Endothelial cell of umbilical vein (primary cell): ENCODE data around the gene HIGD1A. TPM values are rescaled to one million over a fixed set of nuclear protein-coding genes. Genes with fewer than 3 reads are reported as not detected.

ENCODE experiments used
- BruUV-seq: library from RNA; stranded (reverse); fragments of 400-500 nt; replicated peaks from 2 replicates; lab custom pipeline; 2021; lab: Mats Ljungman, UMichigan
- CTCF ChIA-PET: fragments of 300-600, 350-600 bp; sonication (Branson Sonifier 250); formaldehyde crosslinking; loops from one replicate; lab custom pipeline; 2021; ENCODE audit warnings: antibody characterized with exemption, inconsistent platforms; lab: Charles Lee
- POLR2A ChIA-PET: fragments of 300-600, 350-600 bp; sonication (Branson Sonifier 250); formaldehyde crosslinking; loops from one replicate; lab custom pipeline; 2021; ENCODE audit warnings: antibody characterized with exemption, inconsistent platforms; lab: Charles Lee
- DNase-seq: peaks from one replicate; pipeline ENCODE4 v3.0.0-alpha.2; 2011; ENCODE audit warnings: low read depth, low spot score
- FAIRE-seq: peaks from 2 replicates; lab custom pipeline; 2011; peaks lifted over from hg19 to GRCh38; lab: Jason Lieb, UNC
- H2AFZ ChIP-seq: 2 replicates; pipeline ENCODE4 v1.6.0; 2012; ENCODE audit warnings: low read depth, low read length, control low read depth, inconsistent platforms
- H3K27ac ChIP-seq: 2 replicates; pipeline ENCODE4 v1.5.1; 2011; ENCODE audit warnings: low read depth, mild to moderate bottlenecking, control low read depth, low read length, moderate library complexity; ENCODE audit not compliant: insufficient read depth
- H3K27me3 ChIP-seq, 2 experiments: 2 replicates each; pipeline versions ENCODE4 v1.6.0 to v1.6.1; 2011; ENCODE audit warnings: low read length in 2 of 2, mixed read lengths in 1 of 2; ENCODE audit not compliant: control insufficient read depth in 2 of 2, insufficient read depth in 2 of 2
- H3K36me3 ChIP-seq, 2 experiments: 2 replicates in 1 of 2; 3 replicates in 1 of 2; pipeline ENCODE4 v1.5.1; 2011; ENCODE audit warnings: low read length in 2 of 2, mild to moderate bottlenecking in 1 of 2, moderate library complexity in 1 of 2; ENCODE audit not compliant: control insufficient read depth in 2 of 2, insufficient read depth in 2 of 2; ENCODE audit errors: extremely low read depth in 1 of 2
- H3K4me1 ChIP-seq: 3 replicates; pipeline ENCODE4 v1.5.1; 2011; ENCODE audit warnings: mild to moderate bottlenecking, low read length; ENCODE audit not compliant: control insufficient read depth, insufficient read depth; ENCODE audit errors: extremely low read depth
- H3K4me2 ChIP-seq: 2 replicates; pipeline ENCODE4 v1.6.1; 2011; ENCODE audit warnings: low read length, control low read depth, mixed read lengths; ENCODE audit not compliant: insufficient read depth
- H3K4me3 ChIP-seq, 3 experiments: fragments of 200-600 bp in 1 of 3; sonication (generic), shearing (Covaris generic) in 1 of 3; replicated peaks in 1 of 3; 2 replicates each; pipeline ENCODE4 v1.5.1; 2011 to 2016; ENCODE audit warnings: control low read depth in 3 of 3, low read length in 3 of 3, mild to moderate bottlenecking in 2 of 3, inconsistent platforms in 1 of 3, low read depth in 1 of 3, moderate library complexity in 1 of 3; ENCODE audit not compliant: insufficient read depth in 1 of 3
- H3K79me2 ChIP-seq: 2 replicates; pipeline ENCODE4 v1.6.0; 2012; ENCODE audit warnings: low read length, inconsistent platforms; ENCODE audit not compliant: control insufficient read depth, insufficient read depth
- H3K9ac ChIP-seq: replicated peaks from 2 replicates; pipeline ENCODE3; 2011; ENCODE audit warnings: low read length, control low read depth; ENCODE audit not compliant: insufficient read depth; ENCODE audit errors: extremely low read depth
- H3K9me1 ChIP-seq: replicated peaks from 3 replicates; pipeline ENCODE4 v1.6.0; 2011; ENCODE audit warnings: mild to moderate bottlenecking, low read length; ENCODE audit not compliant: control insufficient read depth, insufficient read depth; ENCODE audit errors: extremely low read depth
- H3K9me3 ChIP-seq: replicated peaks from 2 replicates; pipeline ENCODE4 v1.5.1; 2012; ENCODE audit warnings: low read length, inconsistent platforms; ENCODE audit not compliant: control insufficient read depth, insufficient read depth
- H4K20me1 ChIP-seq: replicated peaks from 2 replicates; pipeline ENCODE3; 2011; ENCODE audit warnings: mild to moderate bottlenecking, low read length; ENCODE audit not compliant: control insufficient read depth, insufficient read depth; ENCODE audit errors: extremely low read depth
- EZH2 ChIP-seq: IDR thresholded peaks from 2 replicates; pipeline ENCODE4 v1.6.1; 2012; ENCODE audit warnings: borderline replicate concordance, low read depth, mild to moderate bottlenecking, moderate library complexity, low read length, inconsistent platforms; ENCODE audit not compliant: severe bottlenecking
- FOS ChIP-seq: IDR thresholded peaks from 2 replicates; pipeline ENCODE4 v1.6.1; 2011; ENCODE audit warnings: mild to moderate bottlenecking, low read length, moderate library complexity, borderline replicate concordance; ENCODE audit not compliant: insufficient read depth
- GATA2 ChIP-seq: IDR thresholded peaks from 2 replicates; pipeline ENCODE4 v1.7.0; 2011; ENCODE audit warnings: low read depth, mild to moderate bottlenecking, moderate library complexity, mixed read lengths, low read length; ENCODE audit not compliant: insufficient read length, insufficient read depth
- JUN ChIP-seq: IDR thresholded peaks from 2 replicates; pipeline ENCODE4 v1.6.1; 2011; ENCODE audit warnings: borderline replicate concordance, low read depth; ENCODE audit not compliant: insufficient read length, insufficient read depth
- MAX ChIP-seq: IDR thresholded peaks from 2 replicates; pipeline ENCODE4 v1.6.1; 2011; ENCODE audit not compliant: insufficient read depth, insufficient read length
- MYC ChIP-seq: IDR thresholded peaks from one replicate; pipeline ENCODE4 v1.6.1; 2011; ENCODE audit warnings: mild to moderate bottlenecking, low read depth, low read length
- POLR2A ChIP-seq: IDR thresholded peaks from 2 replicates; pipeline ENCODE4 v1.6.1; 2012; ENCODE audit warnings: low read depth, mild to moderate bottlenecking, control low read depth, low read length
- POLR2AphosphoS5 ChIP-seq: IDR thresholded peaks from 2 replicates; pipeline ENCODE4 v1.6.1; 2012; ENCODE audit warnings: low read depth, mild to moderate bottlenecking, control low read depth, low read length, moderate library complexity; ENCODE audit not compliant: insufficient read depth
- dilution Hi-C: fragments of 300-500 bp; cut with MboI; formaldehyde crosslinking; loops from one replicate; pipeline ENCODE4 v1.15.0; 2019; ENCODE audit warnings: low sequenced_read_pairs; ENCODE audit not compliant: extremely low pct_ligation_motif_present
- intact Hi-C: fragments of 100-400 bp; cut with micrococcal nuclease; formaldehyde crosslinking; loops from one replicate; pipeline ENCODE4 v1.10.0; 2022
- polyA plus RNA-seq, 4 experiments: library from polyadenylated mRNA; depleted of rRNA in 3 of 4; stranded (reverse) in 3 of 4; unstranded in 1 of 4; fragments of >200 nt; gene quantifications; 2 replicates each; pipeline versions ENCODE4 v1.2.1 to v1.2.3, GENCODE V29; 2011 to 2012; ENCODE audit warnings: missing spikeins in 1 of 4
- total RNA-seq: library from RNA; stranded (reverse); gene quantifications from 2 replicates; pipeline ENCODE4 v1.2.3, GENCODE V29; 2021
- TF ChIP-seq, protein P1 (sequence below), 2 donors: IDR thresholded peaks; 1 replicate in 1 of 2; 2 replicates in 1 of 2; pipeline ENCODE4 v1.5.1; 2011; ENCODE audit warnings: low read length in 2 of 2, mild to moderate bottlenecking in 2 of 2, moderate library complexity in 2 of 2, control low read depth in 1 of 2, inconsistent platforms in 1 of 2, low read depth in 1 of 2; ENCODE audit not compliant: insufficient read depth in 1 of 2; ENCODE audit errors: extremely low read depth in 1 of 2

HIGD1A gene
- total and polyA plus RNA-seq, 2 donors (not counting 3 experiments of a cell fraction or from before 2014, with no cell fraction given), result 59.5 to 68.9 TPM

- POLR2A ChIA-PET, result no interaction called here
Observed at GRCh38 chr3:42752441-42752840, 51.8 kb downstream of the HIGD1A start.

More at GRCh38 chr3:42752441-42752840, 51.8 kb downstream of the HIGD1A start:
- no peaks in the 10 kb centered on the region for H3K36me3 ChIP-seq
- H3K79me2 ChIP-seq, result no peaks in the 10 kb centered on the region
- FAIRE-seq (no peak), DNase-seq (no peak)
- CTCF ChIA-PET, result interaction anchor here (7.4 kb wide), 1 partner anchor 7 kb away, joined by 61 read pairs; no protein-coding TSS in a partner anchor
- no peaks in the 10 kb centered on the region for H3K4me1 ChIP-seq
- no peaks in the 10 kb centered on the region for H4K20me1 ChIP-seq
- no TSS peak for BruUV-seq
- no peak overlapping the region for H3K27ac ChIP-seq
- intact Hi-C loops, result no loop called here
- dilution Hi-C loops, result no loop called here
- H3K27me3 ChIP-seq, result peaks cover 0 to 2% of the 10 kb centered on the region in 2 experiments
- no peak overlapping the region for H3K4me2 ChIP-seq
- no peak for TF ChIP-seq POLR2A
- no peak for TF ChIP-seq MYC
- TF ChIP-seq JUN, result no peak
- no peak for TF ChIP-seq EZH2
- TF ChIP-seq FOS, result no peak
- no peak for TF ChIP-seq GATA2
- TF ChIP-seq POLR2AphosphoS5, result no peak
- no peak for TF ChIP-seq MAX
- TF ChIP-seq, protein P1, sequence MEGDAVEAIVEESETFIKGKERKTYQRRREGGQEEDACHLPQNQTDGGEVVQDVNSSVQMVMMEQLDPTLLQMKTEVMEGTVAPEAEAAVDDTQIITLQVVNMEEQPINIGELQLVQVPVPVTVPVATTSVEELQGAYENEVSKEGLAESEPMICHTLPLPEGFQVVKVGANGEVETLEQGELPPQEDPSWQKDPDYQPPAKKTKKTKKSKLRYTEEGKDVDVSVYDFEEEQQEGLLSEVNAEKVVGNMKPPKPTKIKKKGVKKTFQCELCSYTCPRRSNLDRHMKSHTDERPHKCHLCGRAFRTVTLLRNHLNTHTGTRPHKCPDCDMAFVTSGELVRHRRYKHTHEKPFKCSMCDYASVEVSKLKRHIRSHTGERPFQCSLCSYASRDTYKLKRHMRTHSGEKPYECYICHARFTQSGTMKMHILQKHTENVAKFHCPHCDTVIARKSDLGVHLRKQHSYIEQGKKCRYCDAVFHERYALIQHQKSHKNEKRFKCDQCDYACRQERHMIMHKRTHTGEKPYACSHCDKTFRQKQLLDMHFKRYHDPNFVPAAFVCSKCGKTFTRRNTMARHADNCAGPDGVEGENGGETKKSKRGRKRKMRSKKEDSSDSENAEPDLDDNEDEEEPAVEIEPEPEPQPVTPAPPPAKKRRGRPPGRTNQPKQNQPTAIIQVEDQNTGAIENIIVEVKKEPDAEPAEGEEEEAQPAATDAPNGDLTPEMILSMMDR (IDR thresholded peaks at IDR 0.05; ENCODE audit: extremely low read depth in 1 of 2, insufficient read depth in 1 of 2, low read depth in 1 of 2, low read length in 2 of 2), result no peak
- H3K4me3 ChIP-seq, result no peak overlapping the region
- H3K9me1 ChIP-seq, result no peaks in the 10 kb centered on the region
- H3K9me3 ChIP-seq, result no peaks in the 10 kb centered on the region
- H3K9ac ChIP-seq, result no peak overlapping the region
- H2AFZ ChIP-seq, result no peak overlapping the region
